Right lobe of liver (tissue), 6 donors: ENCODE results near the gene AP3D1. TPM values are rescaled to one million over a fixed set of nuclear protein-coding genes. Genes with fewer than 3 reads are reported as not detected.
A peak's percentile ranks its signal among the peaks of the same experiment; 100 is the strongest.

ENCODE experiments used
- ATAC-seq, 4 donors: fragments of 200-7000 bp; cut with Tn5 transposase; one replicate each; pipeline ENCODE4 v1.9.1; 2020; ENCODE audit warnings: mild to moderate bottlenecking in 4 of 4, moderate library complexity in 4 of 4
- DNase-seq, 3 donors: peaks; one replicate each; pipeline ENCODE4 v3.0.0-alpha.2; 2020
- H3K27ac ChIP-seq, 3 donors: fragments of 200-600 bp; one replicate each; pipeline ENCODE4 v1.8.0; 2022
- H3K27me3 ChIP-seq, 2 donors: fragments of 200-600 bp; one replicate each; pipeline ENCODE4 v1.8.0; 2022
- H3K36me3 ChIP-seq, 4 donors: fragments of 200-600 bp; sonication (generic) in 1 of 4; one replicate each; pipeline versions ENCODE4 v1.5.1 to v1.8.0; 2017 to 2022; ENCODE audit warnings: control low read depth in 1 of 4
- H3K4me1 ChIP-seq, 4 donors: fragments of 200-600 bp; sonication (generic) in 1 of 4; one replicate each; pipeline versions ENCODE4 v1.5.1 to v1.8.0; 2017 to 2022; ENCODE audit warnings: control low read depth in 1 of 4
- H3K4me3 ChIP-seq, 3 donors: fragments of 200-600 bp; one replicate each; pipeline ENCODE4 v1.8.0; 2022
- H3K9me3 ChIP-seq, 4 donors: fragments of 200-600 bp; sonication (generic) in 1 of 4; one replicate each; pipeline versions ENCODE4 v1.5.1 to v1.8.0; 2017 to 2022; ENCODE audit warnings: control low read depth in 1 of 4
- CTCF ChIP-seq, 4 donors: fragments of 200-600 bp in 3 of 4; fragments of 450-650 bp in 1 of 4; IDR thresholded peaks; one replicate each; pipeline versions ENCODE4 v1.5.1 to v1.8.0; 2016 to 2022; ENCODE audit warnings: antibody characterized with exemption in 4 of 4, mild to moderate bottlenecking in 2 of 4
- POLR2A ChIP-seq: fragments of 450-650 bp; IDR thresholded peaks from one replicate; pipeline ENCODE4 v1.6.1; 2017; ENCODE audit warnings: antibody characterized with exemption, mild to moderate bottlenecking
- WGBS: methylation state at CpG from one replicate; pipeline ENCODE4 v1.1.6; 2018; ENCODE audit warnings: low coverage, low lambda C conversion rate; ENCODE audit not compliant: insufficient coverage; ENCODE audit errors: missing lambda C conversion rate; 5-methylcytosine and 5-hydroxymethylcytosine counted together
- intact Hi-C, 2 donors: fragments of 100-400 bp; cut with DNase I; formaldehyde crosslinking; loops; one replicate each; pipeline versions ENCODE4 v1.11.2 to v1.14.1; 2022
- total RNA-seq, 6 experiments: library from RNA; depleted of rRNA in 2 of 6; stranded (reverse); fragments of >200 nt in 2 of 6; fragmentation: NEBNext Ultra II Directional in 3 of 6; extraction: Animal tissue kit (Norgen Biotek cat#: 25700) in 3 of 6; gene quantifications; one replicate each; pipeline versions ENCODE4 v1.1.0 to v1.2.4, GENCODE V29; 2016 to 2023
- donor health status: DM: no; HTN: yes; CAD: no.
- donor health status: DM: no; HTN: no; CAD: no.
- donor health status: DM: no; HTN: no; CAD: no.
- donor health status: DM: no; HTN: yes; CAD: no.
- donor health status: DM: no; HTN: yes; CAD: no.

Gene AP3D1
- total RNA-seq, 6 experiments from 2014 or later, result 55.5 to 99.0 (median 65.5) TPM

GRCh38 chr19:2109046-2109864 is 42.1 kb downstream of the AP3D1 start:
- 95% methylated on average over 8 of the region's 31 CpGs for WGBS
- Histone ChIP-seq H3K27me3 (no peaks in the 10 kb centered on the region), H3K4me1 (no peaks in the 10 kb centered on the region), H3K27ac (no peak overlapping the region), H3K4me3 (no peak overlapping the region), H3K36me3 (peaks cover 0 to 77% (median 38%) of the 10 kb centered on the region in 4 donors), H3K9me3 (no peaks in the 10 kb centered on the region)
- DNase-seq (no peak), ATAC-seq (peak; percentile 7 to 43 (median 20))
- intact Hi-C loops, result no loop called here
- TF ChIP-seq CTCF (IDR thresholded peaks at IDR 0.05), result no peak
- no peak for TF ChIP-seq POLR2A

- intact Hi-C loops, result no loop called here
- Histone ChIP-seq H3K4me1 (no peaks in the 10 kb centered on the region), H3K4me3 (no peak overlapping the region), H3K36me3 (peaks cover 0 to 69% (median 33%) of the 10 kb centered on the region in 4 donors), H3K9me3 (no peaks in the 10 kb centered on the region), H3K27ac (no peak overlapping the region), H3K27me3 (no peaks in the 10 kb centered on the region)
- ATAC-seq, result peak in 1 of 4 donors; percentile 2
- 89% methylated on average over 10 of the region's 23 CpGs for WGBS
- no peak for DNase-seq
- TF ChIP-seq POLR2A (no peak), CTCF (IDR thresholded peaks at IDR 0.05) (no peak)
Measured at GRCh38 chr19:2108251-2109016, 42.9 kb downstream of the AP3D1 start.

- Histone ChIP-seq H3K9me3 (no peaks in the 10 kb centered on the region), H3K36me3 (peaks cover 0 to 49% (median 22%) of the 10 kb centered on the region in 4 donors), H3K4me3 (no peak overlapping the region), H3K27ac (no peak overlapping the region), H3K4me1 (no peaks in the 10 kb centered on the region), H3K27me3 (no peaks in the 10 kb centered on the region)
- TF ChIP-seq POLR2A, result no peak
- no peak for TF ChIP-seq CTCF (IDR thresholded peaks at IDR 0.05)
- intact Hi-C loops, result no loop called here
- peak in 1 of 4 donors; percentile 6 for ATAC-seq
- no peak for DNase-seq
- WGBS, result 70% methylated on average over 12 of the region's 20 CpGs
Measured at GRCh38 chr19:2103045-2103707, 48.2 kb downstream of the AP3D1 start.

DNA sequence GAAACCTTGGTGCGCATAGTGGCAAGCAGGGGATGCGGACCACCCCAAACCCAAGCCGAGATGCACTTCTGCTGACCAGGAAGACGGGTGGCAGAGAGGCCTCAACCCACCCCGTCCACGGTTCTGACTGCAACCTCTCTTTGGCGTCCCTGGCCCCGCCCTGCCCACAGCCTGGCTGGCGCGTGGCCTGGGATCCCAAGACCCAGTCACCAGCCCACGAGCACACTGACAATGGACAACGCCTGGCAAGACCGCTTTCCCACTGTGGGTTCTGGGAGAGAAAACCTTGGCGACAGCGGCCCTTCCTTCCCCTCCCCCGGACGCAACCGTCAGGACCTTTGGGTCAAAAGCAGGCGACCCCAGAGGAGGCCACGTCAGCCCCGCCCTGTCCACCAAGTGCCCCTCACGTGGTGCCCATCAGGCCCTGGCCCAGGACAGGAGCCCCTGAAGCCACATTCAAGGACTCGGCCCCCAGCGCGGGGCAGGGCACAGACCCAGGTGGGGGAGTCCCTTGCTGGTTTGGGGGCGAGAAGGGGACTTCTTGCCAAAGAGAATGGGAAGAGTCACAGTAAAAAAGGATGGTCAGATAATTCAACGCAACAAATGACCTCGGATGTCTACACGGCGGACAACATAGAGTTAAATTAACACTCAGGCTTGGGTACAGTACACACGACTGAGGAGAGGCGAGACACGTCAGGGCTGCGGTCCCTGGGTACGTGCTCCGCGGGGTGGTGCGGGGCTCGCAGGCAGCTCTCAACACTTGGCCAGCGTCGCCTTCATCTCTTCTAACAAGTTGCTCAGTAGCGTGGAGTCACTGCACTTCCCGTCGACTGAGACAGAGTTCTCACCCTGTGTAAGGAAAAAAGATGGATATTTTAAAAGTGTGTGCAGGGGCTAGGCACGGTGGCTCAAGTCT is 49.7 kb downstream of the AP3D1 start:
- DNase-seq (no peak), ATAC-seq (no peak)
- Histone ChIP-seq H3K9me3 (no peaks in the 10 kb centered on the region), H3K4me1 (no peaks in the 10 kb centered on the region), H3K27me3 (no peaks in the 10 kb centered on the region), H3K4me3 (no peak overlapping the region), H3K27ac (no peak overlapping the region), H3K36me3 (peaks cover 0 to 36% (median 22%) of the 10 kb centered on the region in 4 donors)
- intact Hi-C loops, result no loop called here
- TF ChIP-seq POLR2A, result no peak
- TF ChIP-seq CTCF (IDR thresholded peaks at IDR 0.05), result no peak
- WGBS, result 72% methylated on average over 3 of the region's 45 CpGs
